ENCODE measurements around the gene TFDP1. TPM values are rescaled to one million over a fixed set of nuclear protein-coding genes. Genes with fewer than 3 reads are reported as not detected.

TFDP1 gene
- total and polyA plus RNA-seq, 2 of the 4 experiments (the other 2 are of a cell fraction): 59.3 to 97.0 TPM

GRCh38 chr13:113554333-113554700, 30.2 kb upstream of the TFDP1 start:
- Histone ChIP-seq H3K18ac (ENCODE audit: low read depth, low read length) (no peak overlapping the region), H3K36me3 (ENCODE audit: control insufficient read depth, insufficient read depth, low read length) (peaks cover 29% of the 10 kb centered on the region), H2AK9ac (replicated peaks; ENCODE audit: low read depth, low read length, poor library complexity) (no peak overlapping the region), H3K27me3 (ENCODE audit: control insufficient read depth, insufficient read depth, low read length) (no peaks in the 10 kb centered on the region), H3K4me2 (ENCODE audit: low read depth, low read length) (no peak overlapping the region), H2AK5ac (ENCODE audit: low read depth, low read length) (no peak overlapping the region), H4K8ac (ENCODE audit: low read depth in 2 of 2, low read length in 2 of 2) (no peak overlapping the region), H3K56ac (ENCODE audit: extremely low read depth, insufficient read depth, low read length) (no peak overlapping the region), H3K79me1 (ENCODE audit: low read depth in 1 of 2, low read length in 2 of 2) (peaks cover 2 to 3% of the 10 kb centered on the region in 2 experiments; a peak in 2 of 4 replicates), H3K4me1 (ENCODE audit: control insufficient read depth, insufficient read depth, low read length) (no peaks in the 10 kb centered on the region), H3K9me3 (ENCODE audit: control insufficient read depth, insufficient read depth, low read length) (no peaks in the 10 kb centered on the region), H3K27ac (ENCODE audit: insufficient read depth, low read length) (no peak overlapping the region), H4K5ac (ENCODE audit: low read depth, low read length) (no peak overlapping the region), H2AFZ (replicated peaks; ENCODE audit: low read length, poor library complexity) (no peak overlapping the region), H3K23ac (ENCODE audit: low read depth, low read length) (no peak overlapping the region), H2BK15ac (ENCODE audit: low read depth, low read length) (no peak overlapping the region), H2BK5ac (ENCODE audit: low read depth, low read length, poor library complexity, severe bottlenecking) (no peak overlapping the region), H3K14ac (replicated peaks; ENCODE audit: low read depth, low read length) (no peak overlapping the region), H2BK20ac (ENCODE audit: low read depth, low read length) (no peak overlapping the region), H4K91ac (ENCODE audit: insufficient read depth, low read depth, low read length) (no peak overlapping the region), H4K20me1 (ENCODE audit: insufficient read depth, low read length) (peaks cover 10% of the 10 kb centered on the region; the same call in 1 of the 2 replicates), H2BK120ac (ENCODE audit: low read depth, low read length) (no peak overlapping the region), H3K4ac (ENCODE audit: low read depth, low read length) (no peak overlapping the region), H3K9me1 (ENCODE audit: insufficient read depth, low read length) (peaks cover 13% of the 10 kb centered on the region), H3K4me3 (ENCODE audit: insufficient read depth, low read depth, low read length) (no peak overlapping the region), H3K9ac (ENCODE audit: low read depth, low read length) (no peak overlapping the region)
- in situ Hi-C loops (cut with MboI; ENCODE audit: low sequenced_read_pairs) (no loop called here), intact Hi-C loops (cut with micrococcal nuclease) (no loop called here), dilution Hi-C loops (cut with HindIII; ENCODE audit: low sequenced_read_pairs, unreplicated experiment) (no loop called here)
- WGBS, 2 experiments (ENCODE audit: extremely low coverage in 2 of 2, insufficient read length in 1 of 2): 100% methylated on average over 1 of the region's 9 CpGs; no CpG with 5 or more reads in 1 of the 2 experiments
- ATAC-seq (ENCODE audit: low read depth): no peak
- ChIA-PET POLR2A (ENCODE audit: unreplicated experiment) (no interaction called here), CTCF (no interaction called here)
- TF ChIP-seq ELK1 (IDR thresholded peaks at IDR 0.05; ENCODE audit: borderline replicate concordance, low read depth, low read length) (no peak), SMC3 (IDR thresholded peaks at IDR 0.05; ENCODE audit: low read depth, low read length) (no peak), POLR2A (IDR thresholded peaks at IDR 0.05; ENCODE audit: low read depth, low read length) (no peak), FOS (IDR thresholded peaks at IDR 0.05; ENCODE audit: low read depth, low read length) (no peak), CTCF (conservative IDR thresholded peaks at IDR 0.05; ENCODE audit: low read depth, low read length) (no peak), RCOR1 (IDR thresholded peaks at IDR 0.05; ENCODE audit: insufficient replicate concordance, low read length) (no peak), RAD21 (IDR thresholded peaks at IDR 0.05; ENCODE audit: low read length) (no peak), CEBPB (IDR thresholded peaks at IDR 0.05; ENCODE audit: low read depth, low read length) (no peak), MXI1 (IDR thresholded peaks at IDR 0.05; ENCODE audit: borderline replicate concordance, low read depth, low read length) (no peak), RFX5 (IDR thresholded peaks at IDR 0.05; ENCODE audit: low read depth, low read length) (no peak), CHD1 (IDR thresholded peaks at IDR 0.05; ENCODE audit: low read depth, low read length) (no peak), USF2 (IDR thresholded peaks at IDR 0.05; ENCODE audit: low read depth, low read length) (no peak)
- BruUV-seq (replicated peaks): no TSS peak
- DNase-seq: no peak
